ENCODE data around the gene OSCP1.

- TF ChIP-seq CTCF (optimal IDR thresholded peaks at IDR 0.05 in 1 of 3, IDR thresholded peaks at IDR 0.05 in 1 of 3, conservative IDR thresholded peaks at IDR 0.05 in 1 of 3; ENCODE audit: extremely low read depth in 1 of 3, insufficient read depth in 2 of 3, low read length in 3 of 3) (no peak), EZH2 (IDR thresholded peaks at IDR 0.05; ENCODE audit: low read length) (no peak)
These were observed 69.5 kb downstream of the OSCP1 start for GRCh38 chr1:36380782-36381181.
